ENCODE measurements around the gene BAG1. TPM values are rescaled to one million over a fixed set of nuclear protein-coding genes. Genes with fewer than 3 reads are reported as not detected.

Gene BAG1
- polyA plus RNA-seq (2011; rRNA removed), result 17.7 and 21.2 TPM in 2 replicates
- 3.7 and 5.1 TPM in 2 replicates for polyA minus RNA-seq (2011; rRNA and poly(A)+ RNA removed)

GRCh38 chr9:33264473-33265177, at the start of gene BAG1, which contains the start of gene CHMP5:
BAG1 (minus strand) TSS chr9:33264708.
CHMP5 (plus strand) TSS chr9:33265049; CDS start chr9:33265079, 30 bp downstream.
- peak; percentile 49 for TF ChIP-seq CTCF (IDR thresholded peaks at IDR 0.05; ENCODE audit: insufficient read depth, low read depth, low read length)
- ChIA-PET POLR2A (no interaction called here), CTCF (interaction anchor here (0.5 to 1.1 kb wide), 6 partner anchors 9 to 68 kb away, joined by 3 to 4 read pairs (median 3); no protein-coding TSS in a partner anchor)
- H3K27me3 ChIP-seq (ENCODE audit: control insufficient read depth, insufficient read depth, low read length), result no peaks in the 10 kb centered on the region
- peak; percentile 97 for DNase-seq (ENCODE audit: low read depth)
- peak within 1 kb of the TSS; percentile 95 for H3K4me3 ChIP-seq (ENCODE audit: low read depth, low read length)
- peaks cover 4% of the 10 kb centered on the region for H3K36me3 ChIP-seq (ENCODE audit: control insufficient read depth, insufficient read depth, low read length)

- no peak for DNase-seq (ENCODE audit: low read depth)
Observed at GRCh38 chr9:33311953-33312352, 47.4 kb upstream of the BAG1 start.

GRCh38 chr9:33310748-33311147, 46.2 kb upstream of the BAG1 start:
- H3K4me3 ChIP-seq (ENCODE audit: low read depth, low read length), result no peak overlapping the region
- ChIA-PET CTCF (no interaction called here), POLR2A (no interaction called here)
- no peak for TF ChIP-seq CTCF (IDR thresholded peaks at IDR 0.05; ENCODE audit: insufficient read depth, low read depth, low read length)
- DNase-seq (ENCODE audit: low read depth), result no peak
- H3K27me3 ChIP-seq (ENCODE audit: control insufficient read depth, insufficient read depth, low read length), result no peaks in the 10 kb centered on the region
- peaks cover 24% of the 10 kb centered on the region for H3K36me3 ChIP-seq (ENCODE audit: control insufficient read depth, insufficient read depth, low read length)

More at GRCh38 chr9:33311953-33312352, 47.4 kb upstream of the BAG1 start:
- TF ChIP-seq CTCF (IDR thresholded peaks at IDR 0.05; ENCODE audit: insufficient read depth, low read depth, low read length), result no peak
- ChIA-PET CTCF (no interaction called here), POLR2A (no interaction called here)
- H3K4me3 ChIP-seq (ENCODE audit: low read depth, low read length), result no peak overlapping the region
- no peaks in the 10 kb centered on the region for H3K27me3 ChIP-seq (ENCODE audit: control insufficient read depth, insufficient read depth, low read length)
- H3K36me3 ChIP-seq (ENCODE audit: control insufficient read depth, insufficient read depth, low read length), result peaks cover 21% of the 10 kb centered on the region

- ChIA-PET POLR2A (no interaction called here), CTCF (interaction anchor here (0.6 to 1.6 kb wide), 3 partner anchors 9 to 164 kb away, joined by 3 to 4 read pairs (median 4); partner anchors contain the start of gene NOL6)
- DNase-seq (ENCODE audit: low read depth), result no peak
- H3K4me3 ChIP-seq (ENCODE audit: low read depth, low read length), result no peak overlapping the region
- TF ChIP-seq CTCF (IDR thresholded peaks at IDR 0.05; ENCODE audit: insufficient read depth, low read depth, low read length), result no peak
- H3K27me3 ChIP-seq (ENCODE audit: control insufficient read depth, insufficient read depth, low read length), result no peaks in the 10 kb centered on the region
- peaks cover 24% of the 10 kb centered on the region for H3K36me3 ChIP-seq (ENCODE audit: control insufficient read depth, insufficient read depth, low read length)
Observed at GRCh38 chr9:33309903-33310302, 45.4 kb upstream of the BAG1 start.

- peaks cover 26% of the 10 kb centered on the region for H3K36me3 ChIP-seq (ENCODE audit: control insufficient read depth, insufficient read depth, low read length)
- CTCF ChIA-PET, result no interaction called here
Observed at GRCh38 chr9:33307067-33307466, 42.6 kb upstream of the BAG1 start.

More at GRCh38 chr9:33307067-33307466, 42.6 kb upstream of the BAG1 start:
- POLR2A ChIA-PET, result no interaction called here
- Histone ChIP-seq H3K27me3 (ENCODE audit: control insufficient read depth, insufficient read depth, low read length) (no peaks in the 10 kb centered on the region), H3K4me3 (ENCODE audit: low read depth, low read length) (no peak overlapping the region)
- DNase-seq (ENCODE audit: low read depth), result no peak
- no peak for TF ChIP-seq CTCF (IDR thresholded peaks at IDR 0.05; ENCODE audit: insufficient read depth, low read depth, low read length)

All from BJ (cell line).